CD4-positive, alpha-beta T cell treated with Interleukin-12 subunit alpha and Interleukin-12 subunit beta, for 1 hour (primary cell): Measurements from ENCODE around the gene ZNF775.

Experiments used
- DNase-seq: peaks from one replicate; pipeline ENCODE4 v3.0.0-alpha.2; 2020

ZNF775 gene

DNA sequence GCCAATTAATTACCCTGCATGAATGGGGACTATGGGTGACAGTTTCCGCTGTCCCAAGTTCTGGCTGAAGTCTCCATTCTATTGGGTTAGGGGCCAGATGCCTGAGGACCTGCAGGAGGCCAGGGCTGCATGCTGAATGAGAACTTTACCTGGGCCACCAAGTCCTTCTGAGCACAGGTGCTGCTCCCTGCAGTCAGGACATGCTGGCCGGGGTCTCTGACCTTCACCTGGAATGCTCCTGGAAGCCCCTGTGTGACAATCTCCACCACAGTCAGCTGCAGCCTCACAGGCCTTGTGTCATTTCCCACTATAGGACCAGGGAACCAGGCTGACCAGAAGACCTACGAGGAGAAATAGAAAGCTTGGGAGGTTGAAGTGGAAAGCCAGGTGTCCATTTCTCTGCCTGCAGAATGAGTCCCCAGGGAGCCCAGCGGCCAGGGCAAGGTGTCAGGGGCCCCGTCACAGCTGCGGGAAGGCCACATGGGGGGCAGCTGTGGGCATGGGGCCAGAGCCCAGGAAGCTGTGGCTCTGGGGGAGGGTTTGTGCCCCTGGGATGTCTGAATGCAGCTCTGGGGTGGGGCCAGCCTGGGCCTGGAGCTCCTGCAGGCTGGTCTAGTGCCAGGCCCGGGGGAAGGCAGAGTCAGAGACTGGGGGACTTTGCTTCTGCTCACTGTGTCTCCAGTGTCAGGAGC is 65.7 kb downstream of the ZNF775 start:
- no peak for DNase-seq

DNA sequence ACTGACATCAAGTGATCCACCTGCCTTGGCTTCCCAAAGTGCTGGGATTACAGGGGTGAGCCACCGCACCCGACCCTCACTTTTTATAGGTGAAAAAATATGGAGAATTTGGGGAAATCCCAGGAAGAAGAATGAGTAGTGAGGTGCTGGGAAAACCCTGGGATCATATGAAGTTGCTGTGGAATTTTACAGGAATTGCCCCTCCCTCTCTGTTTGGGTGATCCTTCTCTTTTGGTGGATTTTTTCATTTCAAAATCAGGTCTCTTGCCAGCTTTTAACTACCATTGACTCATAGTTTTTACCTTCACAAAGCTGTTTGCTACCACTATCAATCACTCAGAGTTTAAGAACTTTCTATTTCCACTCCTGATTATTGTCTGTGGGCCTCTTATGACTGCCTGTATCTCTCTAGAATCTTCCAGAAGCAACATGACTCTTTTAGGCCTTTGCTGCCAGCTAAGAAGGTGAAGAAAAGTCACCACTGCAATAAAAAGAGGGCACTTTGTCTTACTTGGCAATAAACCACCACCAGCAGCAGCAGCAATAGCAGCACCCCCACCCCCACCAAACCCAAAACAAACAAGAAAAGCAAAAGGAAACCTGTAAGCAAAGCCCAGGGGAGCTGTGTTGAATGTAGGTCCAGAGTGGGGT is 67.3 kb downstream of the ZNF775 start:
- DNase-seq, result no peak
